ENCODE data around the gene TMTC2.

Gene TMTC2

DNA sequence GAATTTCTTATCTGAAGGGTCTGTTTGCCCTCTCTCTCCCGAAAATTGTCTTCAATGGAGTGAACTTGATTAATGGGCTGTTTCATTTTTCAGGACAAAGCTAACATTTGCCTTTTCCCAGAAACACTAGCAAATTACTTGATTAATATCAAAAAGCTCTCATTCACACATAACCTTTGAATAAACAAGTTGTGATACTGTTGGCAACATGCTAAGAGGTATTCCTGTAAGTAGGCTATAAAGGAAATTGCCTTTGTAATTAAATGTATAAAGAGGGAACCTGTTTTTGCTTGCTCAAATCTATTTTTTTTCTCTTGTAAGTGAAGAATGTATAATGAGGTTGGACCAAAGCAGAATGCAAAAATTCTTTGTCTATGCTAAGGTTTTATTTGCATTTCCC, 457.2 kb downstream of the TMTC2 start:
- Histone ChIP-seq H3K36me3 (ENCODE audit: control insufficient read depth, insufficient read depth, low read length) (no peaks in the 10 kb centered on the region), H3K4me3 (replicated peaks; ENCODE audit: low read depth, low read length) (no peak overlapping the region), H3K27me3 (replicated peaks; ENCODE audit: control insufficient read depth, insufficient read depth, low read length) (no peaks in the 10 kb centered on the region)
- TF ChIP-seq CTCF (IDR thresholded peaks at IDR 0.05; ENCODE audit: insufficient read depth, low read length, poor library complexity, severe bottlenecking): no peak
- no peak for DNase-seq (ENCODE audit: extremely low read depth, insufficient read length)

- Histone ChIP-seq H3K36me3 (ENCODE audit: control insufficient read depth, insufficient read depth, low read length) (no peaks in the 10 kb centered on the region), H3K27me3 (replicated peaks; ENCODE audit: control insufficient read depth, insufficient read depth, low read length) (no peaks in the 10 kb centered on the region), H3K4me3 (replicated peaks; ENCODE audit: low read depth, low read length) (no peak overlapping the region)
- TF ChIP-seq CTCF (IDR thresholded peaks at IDR 0.05; ENCODE audit: insufficient read depth, low read length, poor library complexity, severe bottlenecking): no peak
- no peak for DNase-seq (ENCODE audit: extremely low read depth, insufficient read length)
Observed at GRCh38 chr12:83145325-83145840, 458.7 kb downstream of the TMTC2 start.

DNA sequence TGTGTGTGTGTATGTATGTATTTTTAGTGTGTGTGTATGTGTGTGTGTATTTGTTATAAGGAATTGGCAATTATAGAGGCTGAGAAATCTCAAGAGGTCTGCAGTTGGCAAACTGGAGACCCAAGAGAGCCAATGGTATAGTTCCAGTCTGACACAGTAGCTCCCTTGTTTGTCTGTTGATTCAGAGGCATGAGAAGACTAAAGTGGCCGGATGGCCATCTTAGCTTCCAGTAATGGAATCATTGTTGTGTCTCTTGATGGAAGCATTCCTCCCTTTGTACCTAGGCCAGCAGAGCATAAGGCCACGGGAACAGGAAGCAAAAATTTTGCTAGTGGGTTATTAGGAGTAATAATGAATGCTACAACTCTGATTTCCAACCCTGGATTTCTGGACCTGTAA, 460.6 kb downstream of the TMTC2 start:
- Histone ChIP-seq H3K36me3 (ENCODE audit: control insufficient read depth, insufficient read depth, low read length) (no peaks in the 10 kb centered on the region), H3K4me3 (replicated peaks; ENCODE audit: low read depth, low read length) (no peak overlapping the region), H3K27me3 (replicated peaks; ENCODE audit: control insufficient read depth, insufficient read depth, low read length) (no peaks in the 10 kb centered on the region)
- TF ChIP-seq CTCF (IDR thresholded peaks at IDR 0.05; ENCODE audit: insufficient read depth, low read length, poor library complexity, severe bottlenecking): no peak
- DNase-seq (ENCODE audit: extremely low read depth, insufficient read length): no peak

DNA sequence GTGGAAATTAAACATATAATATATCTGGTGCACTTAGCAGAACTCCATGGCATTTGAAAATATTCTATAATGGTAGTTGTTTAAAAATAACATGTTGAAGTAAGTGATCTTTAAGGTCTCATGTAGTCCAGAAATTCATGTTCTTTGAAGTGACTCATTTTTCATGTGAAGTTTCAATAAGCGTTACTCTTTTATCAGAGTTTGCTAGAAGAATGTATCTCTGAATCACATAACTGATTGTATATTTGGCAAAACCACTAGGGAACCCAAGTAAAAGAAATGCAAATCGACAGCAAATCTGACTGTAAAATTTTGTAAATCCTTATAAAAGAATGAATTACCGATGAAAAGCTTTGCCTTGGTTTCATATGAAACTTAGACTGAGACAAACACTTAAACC, 463.3 kb downstream of the TMTC2 start:
- TF ChIP-seq CTCF (IDR thresholded peaks at IDR 0.05; ENCODE audit: insufficient read depth, low read length, poor library complexity, severe bottlenecking): no peak
- no peak for DNase-seq (ENCODE audit: extremely low read depth, insufficient read length)
- Histone ChIP-seq H3K36me3 (ENCODE audit: control insufficient read depth, insufficient read depth, low read length) (no peaks in the 10 kb centered on the region), H3K27me3 (replicated peaks; ENCODE audit: control insufficient read depth, insufficient read depth, low read length) (no peaks in the 10 kb centered on the region), H3K4me3 (replicated peaks; ENCODE audit: low read depth, low read length) (no peak overlapping the region)

DNA sequence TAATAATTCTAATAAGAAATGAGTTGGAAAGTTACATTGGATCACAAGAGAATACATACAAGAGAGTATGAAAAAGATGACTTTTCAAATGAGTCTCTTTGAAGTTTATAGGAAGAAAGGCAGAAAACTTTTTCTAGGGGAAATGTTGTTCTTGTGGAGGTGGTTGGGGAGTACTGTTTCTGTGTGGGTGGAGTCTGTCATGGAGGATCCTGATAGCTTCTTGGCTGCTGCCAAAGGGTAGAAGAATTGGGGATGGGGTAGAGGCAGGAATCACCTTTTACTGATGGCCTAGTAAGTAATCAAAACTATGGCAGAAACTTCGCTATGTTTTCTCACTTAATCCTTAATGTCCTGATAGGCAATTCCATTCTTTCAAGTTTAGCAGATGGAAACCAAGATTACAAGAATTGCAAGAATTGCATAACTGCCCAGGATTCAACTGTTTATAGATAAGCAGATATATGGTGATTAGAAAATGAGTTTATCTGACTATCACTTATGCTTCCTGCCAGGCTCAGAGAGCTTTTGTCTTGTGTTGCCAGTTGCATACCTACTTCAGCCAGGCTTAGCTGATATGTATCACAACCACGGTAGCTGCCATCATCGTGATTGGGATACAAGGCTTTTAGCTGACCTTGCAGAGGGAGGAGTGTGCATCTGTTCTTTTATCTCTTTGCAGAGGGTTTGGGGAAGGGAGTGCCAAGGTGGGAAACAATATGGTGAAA, 463.9 kb downstream of the TMTC2 start:
- no peak overlapping the region for H3K4me3 ChIP-seq (replicated peaks; ENCODE audit: low read depth, low read length)
- no peaks in the 10 kb centered on the region for H3K36me3 ChIP-seq (ENCODE audit: control insufficient read depth, insufficient read depth, low read length)
- TF ChIP-seq CTCF (IDR thresholded peaks at IDR 0.05; ENCODE audit: insufficient read depth, low read length, poor library complexity, severe bottlenecking): no peak

More for the DNA sequence above, 463.9 kb downstream of the TMTC2 start:
- DNase-seq (ENCODE audit: extremely low read depth, insufficient read length): no peak
- H3K27me3 ChIP-seq (replicated peaks; ENCODE audit: control insufficient read depth, insufficient read depth, low read length): no peaks in the 10 kb centered on the region

Measured in GM06990 (cell line).